ENCODE measurements around the gene CHMP1A. TPM values are rescaled to one million over a fixed set of nuclear protein-coding genes. Genes with fewer than 3 reads are reported as not detected.

Gene CHMP1A
- total RNA-seq, 1 donor from 2014 or later = 106 TPM

GRCh38 chr16:89615176-89615575 lies 42.3 kb downstream of the CHMP1A start:
- no peak overlapping the region for H3K27ac Mint-ChIP-seq
- no peak overlapping the region for H3K4me3 Mint-ChIP-seq
- peaks cover 8% of the 10 kb centered on the region for H3K4me1 Mint-ChIP-seq
- H3K27me3 Mint-ChIP-seq (ENCODE audit: low read depth) = peaks cover 6% of the 10 kb centered on the region
- DNase-seq (ENCODE audit: low spot score in 2 of 2, unreplicated experiment in 2 of 2) = no peak
- H3K36me3 Mint-ChIP-seq = no peaks in the 10 kb centered on the region
- TF ChIP-seq CTCF (IDR thresholded peaks at IDR 0.05; ENCODE audit: unreplicated experiment) = no peak
- H3K9me3 Mint-ChIP-seq = no peaks in the 10 kb centered on the region

- Mint-ChIP-seq H3K36me3 (no peaks in the 10 kb centered on the region), H3K4me1 (peaks cover 8% of the 10 kb centered on the region), H3K9me3 (no peaks in the 10 kb centered on the region), H3K27ac (no peak overlapping the region), H3K4me3 (no peak overlapping the region), H3K27me3 (ENCODE audit: low read depth) (peaks cover 3% of the 10 kb centered on the region)
- no peak for DNase-seq (ENCODE audit: low spot score in 2 of 2, unreplicated experiment in 2 of 2)
- TF ChIP-seq CTCF (IDR thresholded peaks at IDR 0.05; ENCODE audit: unreplicated experiment) = no peak
Observed at GRCh38 chr16:89613954-89614459, 43.5 kb downstream of the CHMP1A start.

GRCh38 chr16:89613231-89613953 lies 44.1 kb downstream of the CHMP1A start, which contains the start of gene DPEP1:
Gene DPEP1 (plus strand): TSS chr16:89613642. CDS start chr16:89630411, 16,769 bp downstream.
- Mint-ChIP-seq H3K27me3 (ENCODE audit: low read depth) (peaks cover 3% of the 10 kb centered on the region), H3K9me3 (no peaks in the 10 kb centered on the region), H3K4me1 (peaks cover 8% of the 10 kb centered on the region), H3K27ac (peak within 1 kb of the TSS; percentile 44), H3K4me3 (no peak within 1 kb of the TSS), H3K36me3 (no peaks in the 10 kb centered on the region)
- no peak for TF ChIP-seq CTCF (IDR thresholded peaks at IDR 0.05; ENCODE audit: unreplicated experiment)
- DNase-seq (ENCODE audit: low spot score in 2 of 2, unreplicated experiment in 2 of 2) = no peak

- Mint-ChIP-seq H3K27me3 (ENCODE audit: low read depth) (peaks cover 3% of the 10 kb centered on the region), H3K4me3 (no peak overlapping the region), H3K36me3 (no peaks in the 10 kb centered on the region), H3K4me1 (peaks cover 8% of the 10 kb centered on the region), H3K9me3 (no peaks in the 10 kb centered on the region), H3K27ac (peak overlapping the region; percentile 44)
- TF ChIP-seq CTCF (IDR thresholded peaks at IDR 0.05; ENCODE audit: unreplicated experiment) = no peak
- no peak for DNase-seq (ENCODE audit: low spot score in 2 of 2, unreplicated experiment in 2 of 2)
Observed at GRCh38 chr16:89612415-89613166, 44.9 kb downstream of the CHMP1A start.

GRCh38 chr16:89610108-89610453 lies 47.4 kb downstream of the CHMP1A start:
- H3K4me1 Mint-ChIP-seq = peaks cover 8% of the 10 kb centered on the region
- H3K9me3 Mint-ChIP-seq = no peaks in the 10 kb centered on the region
- H3K36me3 Mint-ChIP-seq = no peaks in the 10 kb centered on the region
- no peak overlapping the region for H3K4me3 Mint-ChIP-seq
- DNase-seq (ENCODE audit: low spot score in 2 of 2, unreplicated experiment in 2 of 2) = no peak
- no peak overlapping the region for H3K27ac Mint-ChIP-seq
- no peak for TF ChIP-seq CTCF (IDR thresholded peaks at IDR 0.05; ENCODE audit: unreplicated experiment)
- H3K27me3 Mint-ChIP-seq (ENCODE audit: low read depth) = peaks cover 3% of the 10 kb centered on the region

Measured in mesothelial cell of epicardium (in vitro differentiated cells).